Measurements from ENCODE around the gene SLC8B1. TPM values are rescaled to one million over a fixed set of nuclear protein-coding genes. Genes with fewer than 3 reads are reported as not detected.
A peak's percentile ranks its signal among the peaks of the same experiment; 100 is the strongest.

SLC8B1 gene
- total RNA-seq, 4 donors from 2014 or later: 22.7 to 59.3 (median 41.3) TPM

DNA sequence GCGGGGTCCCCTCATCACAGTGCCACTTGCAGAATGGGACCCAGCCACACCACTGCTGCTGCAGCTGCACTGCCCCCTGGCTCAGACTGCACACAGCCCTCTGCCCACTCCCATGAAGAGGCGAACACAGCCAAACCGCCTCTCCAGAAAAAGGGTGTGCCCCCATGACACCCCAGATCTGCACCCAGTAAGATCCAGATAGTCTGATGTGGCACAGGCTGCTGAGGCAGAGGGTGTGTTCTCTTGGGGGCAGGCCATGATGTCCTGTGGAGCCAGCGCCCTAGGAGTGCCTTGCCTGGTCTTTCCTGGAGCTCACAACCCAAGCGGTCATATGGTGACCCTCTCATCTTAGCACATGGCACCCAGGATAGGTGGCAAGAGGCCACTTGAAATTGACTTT is 44.4 kb downstream of the SLC8B1 start:
- ATAC-seq (ENCODE audit: low FRiP score): no peak
- TF ChIP-seq, protein P1, sequence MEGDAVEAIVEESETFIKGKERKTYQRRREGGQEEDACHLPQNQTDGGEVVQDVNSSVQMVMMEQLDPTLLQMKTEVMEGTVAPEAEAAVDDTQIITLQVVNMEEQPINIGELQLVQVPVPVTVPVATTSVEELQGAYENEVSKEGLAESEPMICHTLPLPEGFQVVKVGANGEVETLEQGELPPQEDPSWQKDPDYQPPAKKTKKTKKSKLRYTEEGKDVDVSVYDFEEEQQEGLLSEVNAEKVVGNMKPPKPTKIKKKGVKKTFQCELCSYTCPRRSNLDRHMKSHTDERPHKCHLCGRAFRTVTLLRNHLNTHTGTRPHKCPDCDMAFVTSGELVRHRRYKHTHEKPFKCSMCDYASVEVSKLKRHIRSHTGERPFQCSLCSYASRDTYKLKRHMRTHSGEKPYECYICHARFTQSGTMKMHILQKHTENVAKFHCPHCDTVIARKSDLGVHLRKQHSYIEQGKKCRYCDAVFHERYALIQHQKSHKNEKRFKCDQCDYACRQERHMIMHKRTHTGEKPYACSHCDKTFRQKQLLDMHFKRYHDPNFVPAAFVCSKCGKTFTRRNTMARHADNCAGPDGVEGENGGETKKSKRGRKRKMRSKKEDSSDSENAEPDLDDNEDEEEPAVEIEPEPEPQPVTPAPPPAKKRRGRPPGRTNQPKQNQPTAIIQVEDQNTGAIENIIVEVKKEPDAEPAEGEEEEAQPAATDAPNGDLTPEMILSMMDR (IDR thresholded peaks at IDR 0.05): no peak
- DNase-seq (ENCODE audit: low spot score): no peak

DNA sequence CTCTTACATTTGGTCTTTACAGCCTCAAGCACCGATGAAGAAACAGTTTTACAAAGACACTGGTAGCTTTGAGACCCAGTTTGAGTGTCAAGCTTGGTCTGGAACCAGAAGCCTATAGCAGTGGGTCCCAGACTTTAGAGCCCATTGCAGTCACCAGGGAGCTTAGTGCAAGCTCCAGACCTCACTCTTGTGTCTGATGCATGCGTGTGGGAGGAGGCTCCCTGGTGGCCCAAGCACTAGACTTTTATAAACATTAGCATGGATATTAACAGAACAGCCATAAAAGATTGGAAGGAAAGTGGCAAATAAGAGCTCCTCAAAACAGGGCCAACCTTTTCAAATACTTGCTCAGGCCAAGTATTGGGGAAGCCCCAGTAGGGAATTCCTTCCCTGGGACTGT is 45.5 kb downstream of the SLC8B1 start:
- ATAC-seq (ENCODE audit: low FRiP score): no peak
- TF ChIP-seq, protein P1 (IDR thresholded peaks at IDR 0.05): no peak
- no peak for DNase-seq (ENCODE audit: low spot score)

DNA sequence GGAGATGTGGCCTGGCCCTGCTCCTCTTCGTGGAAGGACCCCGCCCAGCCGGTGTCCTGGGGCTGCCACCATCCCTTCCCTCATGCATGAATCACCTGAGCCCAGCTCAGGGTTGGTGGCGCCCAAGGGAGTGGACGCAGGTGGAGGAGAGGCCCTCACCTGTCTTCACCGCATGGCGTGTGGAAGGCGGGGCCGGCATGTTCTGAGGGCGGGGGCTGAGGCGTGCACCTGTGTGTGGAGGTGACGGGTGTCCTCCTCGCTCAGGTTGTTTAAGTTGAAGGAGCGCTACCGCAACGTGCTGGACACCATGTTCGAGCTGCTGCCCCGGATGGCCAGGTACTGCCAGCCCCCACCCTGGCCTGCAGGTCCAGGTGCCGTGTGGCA is 47.0 kb downstream of the SLC8B1 start:
- TF ChIP-seq, protein P1 (IDR thresholded peaks at IDR 0.05): no peak
- DNase-seq (ENCODE audit: low spot score): no peak
- peak; percentile 10 for ATAC-seq (ENCODE audit: low FRiP score)

DNA sequence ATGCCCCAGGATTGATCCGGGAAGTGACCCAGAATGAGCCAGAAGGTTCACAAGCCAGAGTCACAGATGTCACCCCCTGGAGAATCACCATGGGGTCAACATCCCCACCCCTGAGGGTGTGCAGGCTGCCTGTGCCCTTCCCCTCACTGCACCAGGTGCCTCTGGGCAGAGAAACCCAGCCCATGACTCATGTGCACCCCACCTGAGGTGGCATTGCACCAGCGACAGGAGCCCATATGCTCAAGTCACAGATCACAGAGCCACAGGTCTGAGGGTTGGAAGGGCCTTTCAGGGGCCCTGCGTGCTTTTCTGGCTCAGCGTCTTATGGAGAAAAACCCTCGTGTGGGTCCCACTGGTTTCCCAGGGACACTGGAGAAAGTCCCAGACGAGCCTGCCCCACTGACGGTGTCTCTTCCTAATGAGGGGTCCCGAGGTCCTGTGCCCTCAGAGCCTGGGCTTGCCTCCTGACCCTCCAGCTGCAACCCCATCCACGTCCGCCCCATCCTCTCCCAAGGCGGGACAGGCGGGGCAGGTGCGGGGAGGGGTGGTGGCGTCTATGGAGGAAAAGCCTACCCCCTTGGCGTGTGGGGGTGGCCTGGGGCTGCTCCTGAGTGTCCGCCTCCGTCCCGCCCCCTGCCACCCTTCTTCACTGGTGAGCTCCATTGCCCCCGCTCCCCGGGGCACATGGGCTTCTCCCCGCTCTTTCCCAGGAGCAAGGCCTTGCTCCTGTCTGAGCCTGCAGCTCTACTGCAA is 47.6 kb downstream of the SLC8B1 start:
- DNase-seq (ENCODE audit: low spot score): no peak
- ATAC-seq (ENCODE audit: low FRiP score): peak; percentile 24
- TF ChIP-seq, protein P1 (IDR thresholded peaks at IDR 0.05): no peak

DNA sequence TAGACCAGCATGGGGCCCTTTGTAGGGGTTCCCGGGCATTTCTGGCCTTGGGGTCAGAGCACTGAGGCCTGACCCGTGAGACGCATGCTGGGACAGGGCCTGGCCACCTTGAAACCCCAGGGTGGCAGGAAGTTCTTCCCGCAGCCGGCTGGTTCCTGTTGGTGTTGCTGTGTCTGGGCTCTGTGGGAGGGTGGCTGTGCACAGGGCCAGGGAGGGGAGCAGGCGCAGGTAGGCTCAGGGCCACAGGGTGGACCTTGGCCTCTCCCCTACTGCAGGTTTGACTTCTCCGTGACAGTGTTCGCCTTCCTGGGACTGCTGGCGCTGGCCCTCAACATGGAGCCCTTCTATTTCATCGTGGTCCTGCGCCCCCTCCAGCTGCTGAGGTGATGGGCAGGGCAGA is 48.2 kb downstream of the SLC8B1 start:
- DNase-seq (ENCODE audit: low spot score): no peak
- TF ChIP-seq, protein P1 (IDR thresholded peaks at IDR 0.05): no peak
- ATAC-seq (ENCODE audit: low FRiP score): no peak

DNA sequence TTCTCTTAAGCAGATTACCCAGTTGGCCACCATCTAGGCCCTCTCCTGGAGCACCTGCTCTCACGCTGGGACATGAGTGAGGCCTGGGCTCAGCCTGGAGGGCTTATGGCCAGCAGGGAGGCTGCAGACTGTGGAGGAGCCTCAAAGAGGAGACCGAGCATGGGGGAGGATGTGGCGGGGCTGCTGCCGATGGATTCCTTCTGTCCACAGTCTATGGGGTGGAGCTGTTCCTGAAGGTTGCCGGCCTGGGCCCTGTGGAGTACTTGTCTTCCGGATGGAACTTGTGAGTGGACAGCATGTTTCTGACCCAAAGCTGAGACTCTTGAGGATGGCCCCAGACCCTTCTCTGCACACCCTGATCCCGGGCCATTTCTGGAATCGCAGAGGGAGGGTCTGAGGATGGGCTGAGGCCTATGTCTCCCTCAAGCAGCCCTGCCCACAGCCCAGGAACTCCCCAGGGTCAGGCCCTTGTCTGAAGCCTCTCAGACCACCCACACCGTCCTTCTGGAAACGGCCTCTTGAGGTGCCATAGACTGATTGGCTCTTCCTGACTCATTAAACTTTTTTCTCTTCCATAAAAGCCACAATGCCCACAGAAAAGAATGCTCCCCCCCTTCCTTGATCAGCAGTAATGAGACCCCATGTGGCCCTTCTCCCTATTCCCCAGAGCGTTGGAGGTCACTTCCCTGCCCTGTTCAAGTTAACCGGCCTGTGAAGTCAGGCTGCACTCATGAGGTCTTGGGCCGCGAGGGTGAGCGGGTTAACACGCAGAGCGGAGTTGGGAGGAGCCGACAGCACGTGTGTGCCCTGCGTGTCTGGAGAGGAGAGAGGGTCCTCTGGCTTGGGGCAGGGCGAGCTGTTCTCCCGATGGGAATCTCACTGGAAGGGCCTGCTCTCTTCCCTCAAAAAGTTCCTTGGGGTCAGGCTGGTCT is 49.0 kb downstream of the SLC8B1 start:
- TF ChIP-seq, protein P1 (IDR thresholded peaks at IDR 0.05): no peak
- no peak for ATAC-seq (ENCODE audit: low FRiP score)
- no peak for DNase-seq (ENCODE audit: low spot score)
